NCI-H146 treated with DMSO at 0.1 percent for 48 hours (cell line): ENCODE data around the gene OIT3.
"Not testable (repeated sequence)": the region's sequence is repeated elsewhere in the genome, so short reads cannot be mapped to it uniquely, and the experiment has no call there.

Experiments used
- DNase-seq: peaks from one replicate; lab custom pipeline; 2025; ENCODE audit not compliant: unreplicated experiment; lab: John Stamatoyannopoulos, UW

OIT3 gene

DNA sequence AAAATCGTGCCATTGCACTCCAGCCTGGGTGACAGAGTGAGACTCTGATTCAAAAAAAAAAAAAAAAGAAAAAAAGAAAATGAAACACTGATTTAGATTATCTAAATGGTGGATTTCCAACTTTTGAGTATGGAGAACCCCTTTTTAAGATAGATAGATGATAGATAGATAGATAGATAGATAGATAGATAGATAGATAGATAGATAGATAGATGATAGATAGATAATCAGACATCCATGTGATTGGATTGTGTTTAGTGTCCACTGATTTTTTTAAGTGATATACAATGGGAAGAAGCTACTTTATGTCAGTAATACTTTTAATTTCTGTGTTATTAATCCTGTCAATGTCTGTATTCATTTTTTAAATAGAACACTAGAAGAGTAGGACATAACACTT is 6.0 kb downstream of the OIT3 start:
- no peak for DNase-seq

DNA sequence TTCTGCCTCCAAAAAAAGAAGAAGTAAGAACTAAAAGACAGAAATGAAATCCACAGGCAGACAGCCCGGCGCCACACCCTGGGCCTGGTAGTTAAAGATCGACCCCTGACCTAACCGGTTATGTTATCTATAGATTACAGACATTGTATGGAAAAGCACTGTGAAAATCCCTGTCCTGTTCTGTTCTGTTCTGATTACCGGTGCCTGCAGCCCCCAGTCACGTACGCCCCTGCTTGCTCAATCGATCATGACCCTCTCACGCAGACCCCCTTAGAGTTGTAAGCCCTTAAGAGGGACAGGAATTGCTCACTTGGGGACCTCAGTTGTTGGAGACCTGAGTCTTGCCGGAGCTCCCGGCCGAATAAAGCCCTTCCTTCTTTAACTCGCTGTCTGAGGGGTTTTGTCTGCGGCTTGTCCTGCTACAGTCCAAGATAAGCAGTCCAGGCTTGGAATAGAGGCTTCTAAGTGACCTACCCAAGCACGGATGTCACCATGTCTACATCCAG is 10.5 kb downstream of the OIT3 start:
- DNase-seq, result not testable (repeated sequence)

DNA sequence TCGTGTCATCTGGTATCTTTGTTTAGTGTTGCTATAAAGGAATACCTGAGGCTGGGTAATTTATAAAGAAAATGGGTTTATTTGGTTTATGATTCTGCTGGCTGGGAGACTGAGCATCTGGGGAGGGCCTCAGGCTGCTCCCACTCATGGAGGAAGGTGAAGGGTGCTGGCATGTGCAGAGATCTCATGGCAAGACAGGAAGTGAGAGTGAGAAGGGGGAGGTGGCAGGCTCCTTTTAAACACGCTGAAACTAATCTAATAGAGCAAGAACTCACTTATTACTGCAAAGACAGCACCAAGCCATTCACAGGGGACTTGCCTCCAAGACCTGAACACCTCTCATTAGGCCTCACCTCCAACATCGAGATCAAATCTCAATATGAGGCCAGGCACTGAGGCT is 11.3 kb downstream of the OIT3 start:
- no peak for DNase-seq

DNA sequence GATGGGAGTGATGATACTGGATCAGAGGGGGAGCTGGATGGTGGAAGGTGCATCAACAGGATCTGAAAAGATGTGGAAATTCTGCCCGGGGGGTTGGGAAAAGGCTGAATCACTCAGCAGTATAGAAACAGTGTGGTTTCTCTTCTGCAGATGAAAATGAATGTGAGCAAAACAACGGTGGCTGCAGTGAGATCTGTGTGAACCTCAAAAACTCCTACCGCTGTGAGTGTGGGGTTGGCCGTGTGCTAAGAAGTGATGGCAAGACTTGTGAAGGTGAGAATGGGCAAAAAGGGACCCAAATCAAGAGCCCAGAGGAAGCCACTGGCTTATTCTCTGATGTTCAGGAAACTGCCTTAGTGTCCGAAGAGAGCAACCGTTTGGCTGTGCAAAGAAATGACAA is 12.9 kb downstream of the OIT3 start:
- DNase-seq, result no peak

DNA sequence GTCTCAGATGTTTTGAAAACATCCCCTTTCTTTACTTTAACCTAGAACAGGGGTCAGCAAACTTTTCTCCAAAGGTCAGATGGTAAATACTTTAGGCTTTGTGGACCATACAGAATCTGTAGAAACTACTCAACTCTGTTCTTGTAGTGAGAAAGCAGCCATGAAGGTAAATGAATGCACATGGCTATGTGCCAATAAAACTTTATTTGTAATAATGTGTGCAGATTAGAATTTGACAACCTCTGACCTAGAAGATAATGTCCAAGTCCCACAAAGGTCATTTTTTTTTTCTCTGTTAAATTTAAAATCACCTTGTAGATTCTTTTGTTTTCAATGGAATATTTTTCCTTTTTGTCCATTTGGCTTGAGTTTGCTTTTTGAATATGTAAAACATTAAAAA is 17.2 kb downstream of the OIT3 start:
- DNase-seq, result no peak

DNA sequence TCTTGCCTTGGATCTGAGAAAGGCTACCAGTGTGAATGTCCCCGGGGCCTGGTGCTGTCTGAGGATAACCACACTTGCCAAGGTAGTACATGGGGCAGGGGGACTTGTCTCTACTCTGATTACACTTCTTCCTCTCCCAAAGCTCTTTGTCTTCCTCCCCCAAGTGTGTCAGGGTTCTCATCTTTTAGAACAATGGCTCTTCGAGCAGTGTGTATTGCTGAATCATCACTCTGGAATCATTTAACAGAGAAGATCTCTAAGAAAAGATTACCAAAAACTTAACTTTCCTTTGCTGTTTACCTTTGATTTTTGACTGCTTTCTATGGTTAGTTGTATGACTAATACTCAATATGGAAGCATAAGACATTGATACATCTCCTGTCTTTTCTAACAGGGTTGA is 18.2 kb downstream of the OIT3 start:
- DNase-seq, result no peak

DNA sequence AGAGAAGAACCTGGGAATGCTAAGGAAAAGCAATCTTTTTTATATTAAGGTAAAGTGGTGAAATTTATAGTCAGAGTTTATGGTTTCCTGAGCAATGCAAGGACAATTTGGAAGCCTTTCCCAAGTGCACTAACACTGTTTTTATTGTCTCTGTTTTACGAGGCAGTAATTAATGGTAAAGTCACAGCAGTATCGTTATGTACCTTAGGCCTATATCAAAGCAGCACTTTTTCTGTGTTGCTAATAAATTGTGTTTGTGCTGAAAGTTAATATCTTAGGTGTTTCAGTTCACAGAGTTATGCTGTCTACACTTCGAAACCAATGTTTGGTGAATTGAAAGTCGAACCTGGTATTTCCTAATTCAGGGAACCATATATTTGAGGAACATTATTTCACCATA is 19.2 kb downstream of the OIT3 start:
- DNase-seq, result no peak

DNA sequence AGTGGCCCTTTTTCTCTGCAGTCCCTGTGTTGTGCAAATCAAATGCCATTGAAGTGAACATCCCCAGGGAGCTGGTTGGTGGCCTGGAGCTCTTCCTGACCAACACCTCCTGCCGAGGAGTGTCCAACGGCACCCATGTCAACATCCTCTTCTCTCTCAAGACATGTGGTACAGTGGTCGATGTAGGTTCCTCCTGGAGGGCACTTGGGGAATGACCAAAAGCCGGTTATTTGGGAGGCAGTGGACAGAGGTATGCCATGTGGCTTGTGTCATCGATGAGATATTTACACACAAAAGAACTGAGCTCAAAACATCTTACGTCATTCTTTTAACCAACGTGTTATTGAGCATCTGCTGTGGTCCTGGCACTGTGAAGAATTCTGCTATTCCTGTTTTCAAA is 19.7 kb downstream of the OIT3 start:
- no peak for DNase-seq

DNA sequence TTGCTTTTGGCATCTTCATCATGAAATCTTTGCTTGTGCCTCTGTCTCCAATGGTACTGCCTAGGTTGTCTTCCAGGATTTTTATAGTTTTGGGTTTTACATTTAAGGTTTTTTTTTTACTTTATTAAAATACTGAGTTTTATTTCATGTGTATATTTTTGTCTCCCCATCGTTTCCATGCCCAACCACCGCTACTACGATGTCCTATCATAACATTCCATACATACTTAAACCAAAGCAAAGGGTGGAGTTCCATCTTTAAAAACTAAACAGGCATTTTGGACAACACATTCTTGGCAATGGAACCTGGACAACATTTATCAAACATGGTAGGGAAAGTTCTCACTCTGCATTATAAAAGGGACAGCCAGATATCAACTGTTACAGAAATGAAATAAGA is 23.7 kb downstream of the OIT3 start:
- not testable (repeated sequence) for DNase-seq

DNA sequence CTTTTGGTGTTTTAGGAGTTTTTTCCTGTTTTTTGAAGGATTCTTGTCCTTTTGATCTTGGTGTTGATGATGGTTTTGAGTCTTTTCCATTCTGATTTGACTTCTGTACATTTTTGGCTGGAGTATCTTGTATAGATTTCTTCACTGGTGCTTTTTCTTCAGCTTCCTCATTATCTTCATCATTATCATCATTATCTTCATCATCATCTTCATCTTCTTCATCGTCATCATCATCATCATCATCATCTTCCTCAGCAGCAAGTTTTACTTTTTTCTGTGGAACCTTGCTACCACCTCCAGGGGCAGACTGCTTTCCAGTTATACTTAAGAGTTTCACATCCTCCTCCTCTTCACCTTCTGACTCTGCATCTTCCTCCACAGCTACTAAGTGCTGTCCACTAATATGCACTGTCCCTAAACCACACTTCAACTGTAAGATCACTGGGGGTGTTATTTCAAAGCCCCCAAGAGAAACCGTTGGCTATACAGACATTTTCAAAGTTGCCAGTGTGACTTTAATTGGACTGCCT is 24.3 kb downstream of the OIT3 start:
- DNase-seq, result not testable (repeated sequence)

DNA sequence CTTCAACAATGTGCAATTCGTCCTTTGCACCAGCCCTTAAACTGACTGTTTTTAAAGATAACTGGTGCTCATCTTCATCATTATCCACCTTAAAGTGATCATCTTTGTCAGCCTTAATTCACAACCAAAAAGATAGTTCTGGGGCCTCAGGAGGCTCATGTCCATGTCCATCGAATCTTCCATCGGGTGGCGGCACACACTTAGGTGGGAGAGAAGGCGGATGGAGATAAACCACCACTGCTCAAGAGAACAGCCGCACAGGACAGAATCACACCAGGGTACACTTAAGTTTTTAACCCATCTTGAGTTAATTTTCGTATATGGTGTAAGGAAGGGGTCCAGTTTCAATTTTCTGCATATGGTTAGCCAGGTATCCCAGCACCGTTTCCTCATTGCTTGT is 24.8 kb downstream of the OIT3 start:
- DNase-seq, result no peak

DNA sequence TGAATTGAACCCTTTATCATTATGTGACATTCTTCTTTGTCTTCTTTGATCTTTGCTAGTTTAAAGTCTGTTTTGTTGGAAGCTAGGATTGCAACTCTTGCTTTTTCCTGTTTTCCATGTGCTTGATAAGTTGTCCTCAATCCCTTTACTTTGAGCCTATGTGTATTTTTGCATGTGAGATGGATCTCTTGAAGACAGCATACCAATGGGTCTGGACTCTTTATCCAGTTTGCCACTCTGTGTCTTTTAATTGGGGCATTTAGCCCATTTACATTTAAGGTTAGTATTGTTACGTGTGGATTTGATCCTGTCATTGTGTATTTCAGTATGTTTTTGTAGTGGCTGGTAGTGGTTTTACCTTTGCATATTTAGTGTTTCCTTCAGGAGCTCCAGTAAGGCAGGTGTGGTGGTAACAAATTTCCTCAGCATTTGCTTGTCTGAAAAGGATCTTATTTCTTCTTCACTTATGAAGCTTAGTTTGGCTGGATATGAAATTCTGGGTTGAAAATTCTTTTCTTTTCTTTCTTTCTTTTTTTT is 27.7 kb downstream of the OIT3 start:
- not testable (repeated sequence) for DNase-seq

DNA sequence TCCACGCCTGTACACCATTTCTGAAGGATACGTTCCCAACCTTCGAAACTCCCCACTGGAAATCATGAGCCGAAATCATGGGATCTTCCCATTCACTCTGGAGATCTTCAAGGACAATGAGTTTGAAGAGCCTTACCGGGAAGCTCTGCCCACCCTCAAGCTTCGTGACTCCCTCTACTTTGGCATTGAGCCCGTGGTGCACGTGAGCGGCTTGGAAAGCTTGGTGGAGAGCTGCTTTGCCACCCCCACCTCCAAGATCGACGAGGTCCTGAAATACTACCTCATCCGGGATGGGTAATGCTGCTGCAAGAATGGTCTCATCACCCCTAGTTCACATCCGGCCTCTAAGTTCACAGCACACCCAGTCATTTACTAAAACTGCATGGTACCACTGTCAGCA is 30.8 kb downstream of the OIT3 start:
- no peak for DNase-seq

DNA sequence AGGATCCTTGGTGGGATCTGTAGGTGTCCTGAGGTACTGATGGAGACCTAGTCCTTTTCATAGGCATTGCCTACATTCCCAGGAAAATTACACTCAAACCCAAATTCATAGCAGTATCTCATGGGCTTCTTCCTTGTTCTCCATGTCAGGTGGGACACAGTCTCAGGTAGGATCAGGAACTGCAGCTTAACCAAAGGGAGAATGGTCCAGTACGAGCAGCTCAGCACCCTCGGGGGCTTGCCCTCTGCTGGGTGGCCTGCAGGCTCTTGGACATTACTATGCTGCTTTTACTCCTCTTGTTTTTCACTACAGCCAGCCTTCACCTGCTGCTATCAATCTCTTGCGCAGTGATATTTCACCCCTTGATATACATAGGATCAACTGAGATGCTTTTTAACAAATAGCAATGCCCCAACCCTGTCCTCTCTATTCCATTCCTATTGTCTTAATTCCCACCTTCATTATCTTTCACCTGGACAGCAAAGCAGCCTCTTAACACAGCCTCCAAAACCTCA is 32.5 kb downstream of the OIT3 start:
- no peak for DNase-seq

DNA sequence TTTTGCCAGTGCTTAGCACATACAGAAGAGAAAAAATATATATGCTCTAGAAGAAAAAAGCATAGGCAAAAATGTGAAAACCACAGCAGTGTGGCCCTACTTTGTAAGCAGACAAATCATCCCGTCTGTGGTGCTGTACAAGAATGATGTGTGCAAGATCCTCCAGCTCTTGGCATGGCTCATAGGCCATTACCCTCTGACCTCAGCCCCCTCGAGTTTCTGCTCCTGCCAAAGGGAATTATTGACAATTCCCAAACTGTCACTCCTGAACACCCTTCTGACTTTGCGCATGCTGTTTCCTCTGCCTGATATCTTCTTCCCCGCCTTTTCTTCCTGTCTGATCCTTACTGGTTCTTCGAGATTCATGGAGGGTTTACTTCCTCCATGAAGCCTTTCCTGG is 33.9 kb downstream of the OIT3 start:
- no peak for DNase-seq

DNA sequence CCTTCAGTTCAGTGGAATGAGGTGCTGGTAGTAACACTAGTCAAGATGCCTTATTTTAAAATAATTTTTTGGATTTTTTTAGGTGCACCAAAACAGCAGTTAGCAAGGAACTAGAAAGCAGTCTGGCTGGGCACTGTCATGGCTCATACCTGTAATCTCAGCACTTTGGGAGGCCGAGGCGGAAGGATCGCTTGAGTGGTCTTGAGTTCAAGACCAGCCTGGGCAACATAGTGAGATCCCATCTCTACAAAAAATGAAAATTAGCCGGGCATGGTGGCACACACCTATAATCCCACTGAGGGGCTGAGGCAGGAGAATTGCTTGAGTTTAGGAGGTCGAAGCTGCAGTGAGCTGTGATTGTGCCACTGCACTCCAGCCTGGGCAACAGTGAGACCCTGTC is 35.3 kb downstream of the OIT3 start:
- no peak for DNase-seq

DNA sequence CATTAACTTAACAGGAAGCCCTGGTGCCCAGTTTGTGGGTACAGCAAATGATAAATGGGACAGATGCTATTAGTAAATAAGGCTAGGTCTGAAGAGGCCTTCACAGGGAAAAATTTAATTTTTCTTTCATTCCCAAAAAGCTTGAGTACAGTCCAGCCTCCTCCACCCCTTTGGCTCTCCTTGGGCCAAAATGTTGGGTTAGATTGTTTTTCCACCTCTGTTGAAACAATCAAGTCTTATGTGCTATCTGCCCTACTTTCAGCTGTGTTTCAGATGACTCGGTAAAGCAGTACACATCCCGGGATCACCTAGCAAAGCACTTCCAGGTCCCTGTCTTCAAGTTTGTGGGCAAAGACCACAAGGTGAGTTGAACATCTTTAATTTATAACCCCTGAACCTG is 36.7 kb downstream of the OIT3 start:
- DNase-seq, result no peak

DNA sequence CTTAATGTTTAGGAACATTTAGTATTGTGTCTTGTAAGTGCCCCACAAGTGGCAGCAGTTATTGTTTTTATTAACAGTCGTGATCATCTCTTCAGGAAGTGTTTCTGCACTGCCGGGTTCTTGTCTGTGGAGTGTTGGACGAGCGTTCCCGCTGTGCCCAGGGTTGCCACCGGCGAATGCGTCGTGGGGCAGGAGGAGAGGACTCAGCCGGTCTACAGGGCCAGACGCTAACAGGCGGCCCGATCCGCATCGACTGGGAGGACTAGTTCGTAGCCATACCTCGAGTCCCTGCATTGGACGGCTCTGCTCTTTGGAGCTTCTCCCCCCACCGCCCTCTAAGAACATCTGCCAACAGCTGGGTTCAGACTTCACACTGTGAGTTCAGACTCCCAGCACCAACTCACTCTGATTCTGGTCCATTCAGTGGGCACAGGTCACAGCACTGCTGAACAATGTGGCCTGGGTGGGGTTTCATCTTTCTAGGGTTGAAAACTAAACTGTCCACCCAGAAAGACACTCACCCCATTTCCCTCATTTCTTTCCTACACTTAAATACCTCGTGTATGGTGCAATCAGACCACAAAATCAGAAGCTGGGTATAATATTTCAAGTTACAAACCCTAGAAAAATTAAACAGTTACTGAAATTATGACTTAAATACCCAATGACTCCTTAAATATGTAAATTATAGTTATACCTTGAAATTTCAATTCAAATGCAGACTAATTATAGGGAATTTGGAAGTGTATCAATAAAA is 38.9 kb downstream of the OIT3 start:
- DNase-seq, result no peak

DNA sequence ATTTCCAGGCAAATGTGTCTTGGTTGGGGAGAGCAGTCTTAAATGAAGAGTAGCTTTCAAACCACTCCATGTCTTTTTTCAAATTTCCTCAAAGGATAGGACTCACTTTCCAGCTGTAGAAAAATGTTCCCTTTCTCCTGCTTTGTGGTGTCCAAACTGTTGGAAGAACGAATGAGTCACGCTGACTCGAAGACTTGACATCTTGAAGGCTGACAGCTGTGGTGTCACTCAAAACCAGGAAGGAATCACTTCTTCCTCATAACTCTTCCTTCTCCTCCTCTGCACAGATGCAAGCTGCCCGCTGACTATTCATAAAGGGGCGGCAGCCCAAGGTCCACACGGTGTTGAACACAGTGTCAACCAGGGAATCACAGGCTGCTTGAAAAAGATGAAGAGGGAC is 41.8 kb downstream of the OIT3 start:
- no peak for DNase-seq

DNA sequence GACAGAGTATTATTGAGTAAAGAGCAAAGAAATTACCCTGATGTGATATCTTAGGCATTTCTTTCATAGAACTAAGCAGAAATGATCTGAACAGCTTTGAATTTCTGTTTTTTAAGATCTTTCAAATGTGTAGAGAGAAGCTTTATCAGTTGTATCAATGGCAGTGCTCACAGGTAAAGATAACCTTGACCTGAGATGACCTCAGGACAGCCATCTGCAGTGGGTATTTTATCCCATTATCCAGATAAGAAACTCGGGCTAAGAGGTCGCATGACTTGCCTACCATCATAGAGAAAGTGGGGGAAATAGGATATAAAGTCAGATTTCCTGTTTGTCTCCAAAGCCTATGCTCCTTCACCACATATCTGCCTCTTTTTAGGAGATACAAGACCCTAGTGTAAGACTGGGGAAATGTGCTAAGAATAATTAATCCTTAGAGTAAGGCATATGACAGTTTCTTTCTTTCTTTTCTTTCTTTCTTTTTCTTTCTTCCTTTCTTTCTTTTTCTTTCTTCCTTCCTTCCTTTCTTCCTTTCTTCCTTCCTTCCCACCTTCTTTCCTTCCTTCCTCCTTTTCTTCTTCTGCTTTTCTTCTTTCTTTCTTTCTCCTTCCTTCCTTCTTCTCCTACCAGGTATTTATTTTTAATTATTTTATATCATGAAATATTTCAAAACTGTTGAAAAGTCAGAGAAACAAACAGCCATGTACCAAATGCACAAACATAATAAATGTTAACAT is 50.1 kb downstream of the OIT3 start:
- no peak for DNase-seq

DNA sequence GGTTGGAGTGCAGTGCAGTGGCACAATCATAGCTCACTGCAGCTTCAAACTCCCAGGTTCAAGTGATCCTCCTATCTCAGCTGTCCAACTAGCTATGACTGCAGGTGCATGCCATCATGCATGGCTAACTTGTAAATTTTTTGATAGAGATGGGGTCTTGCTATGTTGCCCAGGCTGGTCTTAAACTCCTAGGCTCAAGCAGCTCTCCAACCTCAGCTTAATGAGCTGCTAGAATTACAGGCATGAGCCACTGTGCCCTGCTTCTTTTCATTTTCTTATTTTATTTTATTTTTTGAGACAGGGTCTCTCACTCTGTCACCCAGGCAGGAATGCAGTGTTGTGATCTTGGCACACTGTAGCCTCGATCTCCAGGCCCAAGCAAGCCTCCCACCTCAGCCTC is 53.4 kb downstream of the OIT3 start:
- no peak for DNase-seq

DNA sequence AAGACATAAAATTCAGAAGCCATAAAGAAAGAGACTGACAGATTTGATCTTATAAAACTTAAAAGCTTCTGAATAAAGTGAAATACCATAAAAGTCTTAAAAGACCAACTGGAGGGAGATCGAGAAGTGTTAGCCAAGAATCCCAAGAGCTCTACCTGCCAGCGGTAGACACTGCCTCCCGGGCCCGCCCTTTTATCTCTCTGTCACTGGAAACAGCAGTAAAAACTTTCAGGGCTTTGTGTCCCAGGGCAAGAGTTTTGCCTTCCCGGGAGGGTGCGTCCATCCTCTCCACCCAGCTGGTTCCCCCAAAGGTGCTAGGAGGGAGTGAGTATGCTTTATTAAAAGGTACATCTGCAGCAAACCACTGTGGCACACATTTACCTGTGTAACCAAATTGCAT is 55.2 kb downstream of the OIT3 start:
- DNase-seq, result no peak
